Measurements from ENCODE around the gene GTF2F2. TPM values are rescaled to one million over a fixed set of nuclear protein-coding genes. Genes with fewer than 3 reads are reported as not detected.

The GTF2F2 gene
- total and polyA plus RNA-seq, 2 experiments from 2014 or later = 42.1 to 75.6 TPM

- TF ChIP-seq ZNF462 (CRISPR knock-in tag; IDR thresholded peaks at IDR 0.05) = no peak
- TF ChIP-seq EZH2 (IDR thresholded peaks at IDR 0.05; ENCODE audit: low read depth, unreplicated experiment) = no peak
- no peak for TF ChIP-seq STAT1 (IDR thresholded peaks at IDR 0.05; ENCODE audit: unreplicated experiment)
- TF ChIP-seq ZNF114 (CRISPR knock-in tag; IDR thresholded peaks at IDR 0.05) = no peak
- TF ChIP-seq POLR2AphosphoS5 (IDR thresholded peaks at IDR 0.05; ENCODE audit: low read depth) = no peak
These were observed 76.3 kb downstream of the GTF2F2 start (continued) for GRCh38 chr13:45196622-45197021.

GRCh38 chr13:45198041-45198440 lies 77.7 kb downstream of the GTF2F2 start:
- Histone ChIP-seq H2AFZ (no peak overlapping the region), H3K4me3 (no peak overlapping the region), H3K27ac (ENCODE audit: low read depth) (no peak overlapping the region), H3K4me1 (ENCODE audit: insufficient read depth) (peaks cover 21% of the 10 kb centered on the region; the same call in 1 of the 2 replicates), H3K36me3 (ENCODE audit: insufficient read depth) (no peaks in the 10 kb centered on the region), H3K27me3 (ENCODE audit: insufficient read depth) (no peaks in the 10 kb centered on the region), H3K4me2 (no peak overlapping the region), H4K20me1 (replicated peaks; ENCODE audit: insufficient read depth) (peaks cover 6% of the 10 kb centered on the region), H3F3A (replicated peaks; ENCODE audit: low read depth) (no peaks in the 10 kb centered on the region; the same call in 1 of the 2 replicates), H3K9me2 (ENCODE audit: insufficient read depth) (no peaks in the 10 kb centered on the region), H3K79me2 (replicated peaks; ENCODE audit: insufficient read depth) (peaks cover 6% of the 10 kb centered on the region; the same call in 1 of the 2 replicates)
- Mint-ChIP-seq H3K36me3 (ENCODE audit: low read depth) (peaks cover 9% of the 10 kb centered on the region; the same call in 2 of the 3 replicates), H3K27me3 (ENCODE audit: insufficient read depth, low read depth, poor library complexity) (no peaks in the 10 kb centered on the region), H3K4me1 (peaks cover 33% of the 10 kb centered on the region), H3K9me3 (no peaks in the 10 kb centered on the region), H3K27ac (no peak overlapping the region), H3K4me3 (no peak overlapping the region)
- DNase-seq (ENCODE audit: low spot score) (no peak), ATAC-seq (no peak)
- no peak for TF ChIP-seq JUNB (IDR thresholded peaks at IDR 0.05; ENCODE audit: unreplicated experiment)
- TF ChIP-seq REST (IDR thresholded peaks at IDR 0.05; ENCODE audit: unreplicated experiment) = no peak
- TF ChIP-seq CREB1 (CRISPR knock-in tag; IDR thresholded peaks at IDR 0.05; ENCODE audit: low read depth) = no peak
- TF ChIP-seq ETS1 (IDR thresholded peaks at IDR 0.05) = no peak
- no peak for TF ChIP-seq ZNF331 (CRISPR knock-in tag; IDR thresholded peaks at IDR 0.05; ENCODE audit: low read depth)
- no peak for TF ChIP-seq ZNF114 (CRISPR knock-in tag; IDR thresholded peaks at IDR 0.05)
- TF ChIP-seq STAT1 (IDR thresholded peaks at IDR 0.05; ENCODE audit: unreplicated experiment) = no peak
- no peak for TF ChIP-seq POLR2AphosphoS5 (IDR thresholded peaks at IDR 0.05; ENCODE audit: low read depth)
- TF ChIP-seq CTCF (conservative IDR thresholded peaks at IDR 0.05; ENCODE audit: low read depth in 2 of 2) = no peak
- no peak for TF ChIP-seq EZH2 (IDR thresholded peaks at IDR 0.05; ENCODE audit: low read depth, unreplicated experiment)
- TF ChIP-seq NANOG (IDR thresholded peaks at IDR 0.05; ENCODE audit: borderline replicate concordance) = no peak
- no peak for TF ChIP-seq EZH2phosphoT487 (IDR thresholded peaks at IDR 0.05; ENCODE audit: unreplicated experiment)

All from GM23338 (cell line).